GM12878 (cell line): ENCODE results near the gene TMEM168. TPM values are rescaled to one million over a fixed set of nuclear protein-coding genes. Genes with fewer than 3 reads are reported as not detected.

ENCODE experiments used
- BHLHE40 ChIP-seq, 2 experiments: fragments of 450-650 bp in 1 of 2; IDR thresholded peaks; 2 replicates each; pipeline ENCODE4 v1.6.1; 2011 to 2017; ENCODE audit warnings: low read depth in 2 of 2, borderline replicate concordance in 1 of 2, improper control_type of control experiment in 1 of 2, low read length in 1 of 2, mild to moderate bottlenecking in 1 of 2
- BMI1 ChIP-seq: fragments of 450-650 bp; IDR thresholded peaks from 2 replicates; pipeline ENCODE4 v1.6.1; 2016; ENCODE audit warnings: mild to moderate bottlenecking, moderate library complexity, borderline replicate concordance
- CBFB ChIP-seq: IDR thresholded peaks from 2 replicates; pipeline ENCODE4 v1.6.1; 2016; ENCODE audit warnings: antibody characterized with exemption, low read depth
- EED ChIP-seq: sonication (generic); IDR thresholded peaks from 2 replicates; pipeline ENCODE4 v1.6.1; 2016; ENCODE audit warnings: antibody characterized with exemption, low read depth
- ESRRA ChIP-seq: IDR thresholded peaks from 2 replicates; pipeline ENCODE4 v1.6.1; 2012; ENCODE audit warnings: mild to moderate bottlenecking, low read length, improper control_type of control experiment
- ETV6 ChIP-seq, 2 experiments: fragments of 450-650 bp in 1 of 2; IDR thresholded peaks in 1 of 2; conservative IDR thresholded peaks in 1 of 2; 2 replicates each; pipeline ENCODE4 v1.6.1; 2014; ENCODE audit warnings: antibody characterized with exemption in 1 of 2, borderline replicate concordance in 1 of 2, low read depth in 1 of 2, mild to moderate bottlenecking in 1 of 2, moderate library complexity in 1 of 2
- HDGF ChIP-seq: fragments of 450-650 bp; IDR thresholded peaks from 2 replicates; pipeline ENCODE4 v1.6.1; 2016; ENCODE audit warnings: antibody characterized with exemption
- LARP7 ChIP-seq: fragments of 450-650 bp; IDR thresholded peaks from 2 replicates; pipeline ENCODE4 v1.6.1; 2017; ENCODE audit warnings: mild to moderate bottlenecking
- PAX5 ChIP-seq: IDR thresholded peaks from 2 replicates; pipeline ENCODE4 v1.6.1; 2011; ENCODE audit warnings: low read depth, low read length, borderline replicate concordance
- RB1 ChIP-seq: fragments of 450-650 bp; formaldehyde crosslinking; IDR thresholded peaks from 2 replicates; pipeline ENCODE4 v1.6.1; 2017; ENCODE audit warnings: mild to moderate bottlenecking, borderline replicate concordance
- RUNX3 ChIP-seq: IDR thresholded peaks from 2 replicates; pipeline ENCODE4 v1.6.1; 2012; ENCODE audit warnings: low read length, inconsistent platforms
- SMAD1 ChIP-seq: fragments of 450-650 bp; IDR thresholded peaks from 2 replicates; pipeline ENCODE4 v1.6.1; 2018; ENCODE audit warnings: mild to moderate bottlenecking, low read depth; ENCODE audit not compliant: partially characterized antibody
- SP1 ChIP-seq: IDR thresholded peaks from one replicate; pipeline ENCODE4 v1.6.1; 2011; ENCODE audit warnings: low read depth, low read length
- TARDBP ChIP-seq: IDR thresholded peaks from 2 replicates; pipeline ENCODE4 v1.6.1; 2016; ENCODE audit warnings: borderline replicate concordance
- ZNF24 ChIP-seq: fragments of 450-650 bp; IDR thresholded peaks from 2 replicates; pipeline ENCODE4 v1.6.1; 2017; ENCODE audit warnings: antibody characterized with exemption, mild to moderate bottlenecking
- ZNF592 ChIP-seq: fragments of 450-650 bp; IDR thresholded peaks from 2 replicates; pipeline ENCODE4 v1.6.1; 2017; ENCODE audit warnings: mild to moderate bottlenecking, moderate library complexity
- polyA plus RNA-seq, 11 experiments: library from polyadenylated mRNA; depleted of rRNA in 4 of 11; unstranded in 6 of 11; stranded (reverse) in 5 of 11; fragments of >200 nt; fragmentation: Nextera tagmentation in 4 of 11; fragmentation: Illumina TruSeq in 1 of 11; extraction: Ambion mirVana in 4 of 11; extraction: Trizol in 1 of 11; gene quantifications; 1 replicate in 1 of 11; 2 replicates in 10 of 11; pipeline versions ENCODE4 v1.2.1 to v1.2.3, GENCODE V29; 2011 to 2016; ENCODE audit warnings: inconsistent platforms in 2 of 11, missing spikeins in 2 of 11, low read depth in 1 of 11
- total RNA-seq, 4 experiments: library from RNA; depleted of rRNA in 3 of 4; stranded (reverse); fragments of >200 nt in 3 of 4; fragmentation: Illumina TruSeq in 1 of 4; extraction: Trizol in 1 of 4; gene quantifications; 2 replicates each; pipeline versions ENCODE4 v1.2.1 to v1.2.3, GENCODE V29; 2013 to 2021
- TF ChIP-seq, protein P1 (sequence below): fragments of 450-650 bp; formaldehyde crosslinking; IDR thresholded peaks from 2 replicates; pipeline ENCODE4 v1.4.0; 2022; ENCODE audit warnings: mild to moderate bottlenecking, moderate library complexity
- TF ChIP-seq, protein P2 (sequence below): IDR thresholded peaks from 2 replicates; pipeline ENCODE4 v1.6.1; 2012; ENCODE audit warnings: low read depth, low read length, improper control_type of control experiment
- TF ChIP-seq, protein P3 (sequence below): fragments of 450-650 bp; conservative IDR thresholded peaks from 2 replicates; pipeline ENCODE4 v1.6.1; 2017; ENCODE audit warnings: mild to moderate bottlenecking, moderate library complexity
- TF ChIP-seq, protein P4 (sequence below): IDR thresholded peaks from 2 replicates; pipeline ENCODE4 v1.6.1; 2011; ENCODE audit warnings: low read depth, mild to moderate bottlenecking, low read length, moderate library complexity, borderline replicate concordance; ENCODE audit errors: extremely low read depth

Gene TMEM168
- total and polyA plus RNA-seq, 10 of the 15 experiments (the other 5 are each of a cell fraction or from before 2014, with no cell fraction given): 9.1 to 44.2 (median 19.8) TPM

- TF ChIP-seq ZNF592 (no peak), ESRRA (no peak), ZNF24 (no peak), PAX5 (peak; percentile 32; the same call in 1 of the 2 replicates), BHLHE40 (IDR thresholded peaks at IDR 0.05; ENCODE audit: borderline replicate concordance in 1 of 2, low read depth in 2 of 2, low read length in 1 of 2) (no peak; a peak in 1 of 4 replicates), EED (peak; percentile 65; the same call in 1 of the 2 replicates), BMI1 (no peak), CBFB (no peak), HDGF (no peak), RUNX3 (peak; percentile 24; the same call in 1 of the 2 replicates), ETV6 (conservative IDR thresholded peaks at IDR 0.05 in 1 of 2, IDR thresholded peaks at IDR 0.05 in 1 of 2; ENCODE audit: borderline replicate concordance in 1 of 2, low read depth in 1 of 2) (no peak), TARDBP (no peak), RB1 (no peak), LARP7 (no peak), SMAD1 (no peak), SP1 (no peak)
- TF ChIP-seq, protein P1, sequence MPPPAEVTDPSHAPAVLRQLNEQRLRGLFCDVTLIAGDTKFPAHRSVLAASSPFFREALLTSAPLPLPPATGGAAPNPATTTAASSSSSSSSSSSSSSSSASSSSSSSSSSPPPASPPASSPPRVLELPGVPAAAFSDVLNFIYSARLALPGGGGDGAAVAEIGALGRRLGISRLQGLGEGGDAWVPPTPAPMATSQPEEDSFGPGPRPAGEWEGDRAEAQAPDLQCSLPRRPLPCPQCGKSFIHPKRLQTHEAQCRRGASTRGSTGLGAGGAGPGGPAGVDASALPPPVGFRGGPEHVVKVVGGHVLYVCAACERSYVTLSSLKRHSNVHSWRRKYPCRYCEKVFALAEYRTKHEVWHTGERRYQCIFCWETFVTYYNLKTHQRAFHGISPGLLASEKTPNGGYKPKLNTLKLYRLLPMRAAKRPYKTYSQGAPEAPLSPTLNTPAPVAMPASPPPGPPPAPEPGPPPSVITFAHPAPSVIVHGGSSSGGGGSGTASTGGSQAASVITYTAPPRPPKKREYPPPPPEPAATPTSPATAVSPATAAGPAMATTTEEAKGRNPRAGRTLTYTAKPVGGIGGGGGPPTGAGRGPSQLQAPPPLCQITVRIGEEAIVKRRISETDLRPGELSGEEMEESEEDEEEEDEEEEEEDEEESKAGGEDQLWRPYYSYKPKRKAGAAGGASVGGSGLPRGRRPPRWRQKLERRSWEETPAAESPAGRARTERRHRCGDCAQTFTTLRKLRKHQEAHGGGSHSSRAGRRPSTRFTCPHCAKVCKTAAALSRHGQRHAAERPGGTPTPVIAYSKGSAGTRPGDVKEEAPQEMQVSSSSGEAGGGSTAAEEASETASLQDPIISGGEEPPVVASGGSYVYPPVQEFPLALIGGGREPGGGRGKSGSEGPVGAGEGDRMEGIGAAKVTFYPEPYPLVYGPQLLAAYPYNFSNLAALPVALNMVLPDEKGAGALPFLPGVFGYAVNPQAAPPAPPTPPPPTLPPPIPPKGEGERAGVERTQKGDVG (CRISPR knock-in tag): no peak
- TF ChIP-seq, protein P2, sequence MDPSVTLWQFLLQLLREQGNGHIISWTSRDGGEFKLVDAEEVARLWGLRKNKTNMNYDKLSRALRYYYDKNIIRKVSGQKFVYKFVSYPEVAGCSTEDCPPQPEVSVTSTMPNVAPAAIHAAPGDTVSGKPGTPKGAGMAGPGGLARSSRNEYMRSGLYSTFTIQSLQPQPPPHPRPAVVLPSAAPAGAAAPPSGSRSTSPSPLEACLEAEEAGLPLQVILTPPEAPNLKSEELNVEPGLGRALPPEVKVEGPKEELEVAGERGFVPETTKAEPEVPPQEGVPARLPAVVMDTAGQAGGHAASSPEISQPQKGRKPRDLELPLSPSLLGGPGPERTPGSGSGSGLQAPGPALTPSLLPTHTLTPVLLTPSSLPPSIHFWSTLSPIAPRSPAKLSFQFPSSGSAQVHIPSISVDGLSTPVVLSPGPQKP: no peak
- TF ChIP-seq, protein P3, sequence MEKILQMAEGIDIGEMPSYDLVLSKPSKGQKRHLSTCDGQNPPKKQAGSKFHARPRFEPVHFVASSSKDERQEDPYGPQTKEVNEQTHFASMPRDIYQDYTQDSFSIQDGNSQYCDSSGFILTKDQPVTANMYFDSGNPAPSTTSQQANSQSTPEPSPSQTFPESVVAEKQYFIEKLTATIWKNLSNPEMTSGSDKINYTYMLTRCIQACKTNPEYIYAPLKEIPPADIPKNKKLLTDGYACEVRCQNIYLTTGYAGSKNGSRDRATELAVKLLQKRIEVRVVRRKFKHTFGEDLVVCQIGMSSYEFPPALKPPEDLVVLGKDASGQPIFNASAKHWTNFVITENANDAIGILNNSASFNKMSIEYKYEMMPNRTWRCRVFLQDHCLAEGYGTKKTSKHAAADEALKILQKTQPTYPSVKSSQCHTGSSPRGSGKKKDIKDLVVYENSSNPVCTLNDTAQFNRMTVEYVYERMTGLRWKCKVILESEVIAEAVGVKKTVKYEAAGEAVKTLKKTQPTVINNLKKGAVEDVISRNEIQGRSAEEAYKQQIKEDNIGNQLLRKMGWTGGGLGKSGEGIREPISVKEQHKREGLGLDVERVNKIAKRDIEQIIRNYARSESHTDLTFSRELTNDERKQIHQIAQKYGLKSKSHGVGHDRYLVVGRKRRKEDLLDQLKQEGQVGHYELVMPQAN: no peak
- TF ChIP-seq, protein P4, sequence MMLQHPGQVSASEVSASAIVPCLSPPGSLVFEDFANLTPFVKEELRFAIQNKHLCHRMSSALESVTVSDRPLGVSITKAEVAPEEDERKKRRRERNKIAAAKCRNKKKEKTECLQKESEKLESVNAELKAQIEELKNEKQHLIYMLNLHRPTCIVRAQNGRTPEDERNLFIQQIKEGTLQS: no peak
These were observed 7.7 kb downstream of the TMEM168 start (continued) for GRCh38 chr7:112782498-112782897.
